KMS-11 (cell line): ENCODE measurements around the gene PTCD2.

Experiments
- H2AFZ ChIP-seq: fragments of 200-600 bp; sonication (generic); 2 replicates; pipeline ENCODE4 v1.6.1; 2016; ENCODE audit warnings: antibody characterized with exemption, mixed run types, low read depth
- H3K27ac ChIP-seq: fragments of 200-600 bp; sonication (generic); 2 replicates; pipeline ENCODE4 v1.6.1; 2016; ENCODE audit warnings: mild to moderate bottlenecking, mixed run types
- H3K27me3 ChIP-seq: fragments of 200-600 bp; sonication (generic); 2 replicates; pipeline ENCODE4 v1.6.1; 2017; ENCODE audit warnings: mild to moderate bottlenecking, low read depth, mixed run types, moderate library complexity; ENCODE audit not compliant: insufficient read depth
- H3K36me3 ChIP-seq: fragments of 200-600 bp; sonication (generic); 2 replicates; pipeline ENCODE4 v1.6.1; 2017; ENCODE audit warnings: mild to moderate bottlenecking, mixed run types; ENCODE audit not compliant: insufficient read depth
- H3K4me1 ChIP-seq: fragments of 200-600 bp; sonication (generic); 2 replicates; pipeline ENCODE4 v1.6.1; 2016; ENCODE audit warnings: mild to moderate bottlenecking, low read depth, mixed run types; ENCODE audit not compliant: poor library complexity, severe bottlenecking
- H3K4me2 ChIP-seq: fragments of 200-600 bp; sonication (generic); 2 replicates; pipeline ENCODE4 v1.7.0; 2016; ENCODE audit warnings: mild to moderate bottlenecking, mixed run types
- H3K4me3 ChIP-seq: fragments of 200-600 bp; sonication (generic); IDR thresholded peaks from 2 replicates; pipeline ENCODE4 v1.6.1; 2017; ENCODE audit warnings: low read depth, low read length, mixed read lengths; ENCODE audit not compliant: insufficient read depth
- H3K79me2 ChIP-seq: fragments of 200-600 bp; sonication (generic); 2 replicates; pipeline ENCODE4 v1.6.1; 2016; ENCODE audit warnings: low read depth, mixed run types; ENCODE audit not compliant: insufficient read depth
- H3K9ac ChIP-seq: fragments of 200-600 bp; sonication (generic); 2 replicates; pipeline ENCODE4 v1.6.1; 2016; ENCODE audit warnings: mild to moderate bottlenecking, mixed run types
- H4K20me1 ChIP-seq: fragments of 200-600 bp; sonication (generic); 2 replicates; pipeline ENCODE4 v1.6.1; 2016; ENCODE audit warnings: mild to moderate bottlenecking, mixed run types; ENCODE audit not compliant: insufficient read depth
- CTCF ChIP-seq: fragments of 200-600 bp; sonication (generic); conservative IDR thresholded peaks from 2 replicates; pipeline ENCODE4 v1.6.1; 2017; ENCODE audit warnings: low read depth, mild to moderate bottlenecking, antibody characterized with exemption, low read length, moderate library complexity, mixed read lengths

PTCD2 gene

GRCh38 chr5:72319976-72320752 lies at the start of gene PTCD2, which contains the start of gene MRPS27:
Gene PTCD2 (plus strand): TSS chr5:72320373. CDS start chr5:72320383, 10 bp downstream.
Gene MRPS27 (minus strand): TSS chr5:72320240. CDS start chr5:72320221, 19 bp downstream.
- Histone ChIP-seq H3K4me2 (peak within 1 kb of the TSS; percentile 58), H3K27ac (peak within 1 kb of the TSS; percentile 65), H3K9ac (peak within 1 kb of the TSS; percentile 81), H3K27me3 (no peaks in the 10 kb centered on the region), H3K79me2 (peaks cover 42% of the 10 kb centered on the region), H2AFZ (peak within 1 kb of the TSS; percentile 95), H3K4me1 (peaks cover 18% of the 10 kb centered on the region), H4K20me1 (no peaks in the 10 kb centered on the region), H3K4me3 (no peak within 1 kb of the TSS), H3K36me3 (peaks cover 4% of the 10 kb centered on the region; the same call in 1 of the 2 replicates)
- TF ChIP-seq CTCF, result no peak

DNA sequence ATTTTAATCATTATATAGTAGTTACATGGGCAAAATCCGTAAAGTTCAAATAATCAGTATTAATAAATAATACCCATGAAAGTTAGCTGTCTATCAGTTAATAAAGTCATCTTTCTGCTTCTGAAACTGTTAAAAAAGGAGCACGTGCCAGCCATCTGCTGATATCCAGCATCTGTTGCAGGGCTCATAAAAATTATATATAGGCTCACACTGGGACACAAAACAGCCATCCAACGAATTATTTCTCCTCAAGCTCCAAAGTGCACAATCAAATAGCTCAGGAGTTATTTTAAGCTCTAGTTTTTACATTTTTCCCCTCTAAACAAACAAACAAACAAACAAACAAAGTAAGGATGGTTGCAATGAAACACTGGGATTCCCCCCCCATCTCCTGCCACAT lies 48.5 kb upstream of the PTCD2 start:
- no peak overlapping the region for H3K4me3 ChIP-seq
- no peaks in the 10 kb centered on the region for H3K4me1 ChIP-seq
- peaks cover 8% of the 10 kb centered on the region; the same call in 1 of the 2 replicates for H3K79me2 ChIP-seq
- H3K9ac ChIP-seq, result no peak overlapping the region
- peaks cover 4% of the 10 kb centered on the region; the same call in 1 of the 2 replicates for H3K36me3 ChIP-seq
- H3K4me2 ChIP-seq, result no peak overlapping the region
- TF ChIP-seq CTCF, result no peak
- no peak overlapping the region for H3K27ac ChIP-seq
- H2AFZ ChIP-seq, result no peak overlapping the region
- H3K27me3 ChIP-seq, result no peaks in the 10 kb centered on the region
- H4K20me1 ChIP-seq, result no peaks in the 10 kb centered on the region

- H3K27ac ChIP-seq, result no peak overlapping the region
- no peaks in the 10 kb centered on the region for H3K4me1 ChIP-seq
- H3K27me3 ChIP-seq, result no peaks in the 10 kb centered on the region
- no peak for TF ChIP-seq CTCF
- no peak overlapping the region for H3K4me2 ChIP-seq
- peaks cover 8% of the 10 kb centered on the region; the same call in 1 of the 2 replicates for H3K79me2 ChIP-seq
- no peak overlapping the region for H3K9ac ChIP-seq
- no peak overlapping the region for H2AFZ ChIP-seq
- H3K36me3 ChIP-seq, result peaks cover 4% of the 10 kb centered on the region; the same call in 1 of the 2 replicates
- no peak overlapping the region for H3K4me3 ChIP-seq
- H4K20me1 ChIP-seq, result no peaks in the 10 kb centered on the region
Observed at GRCh38 chr5:72272398-72272797, 47.8 kb upstream of the PTCD2 start.

- no peak overlapping the region for H3K9ac ChIP-seq
- no peak overlapping the region for H2AFZ ChIP-seq
- peaks cover 4% of the 10 kb centered on the region; the same call in 1 of the 2 replicates for H3K36me3 ChIP-seq
- no peaks in the 10 kb centered on the region for H3K27me3 ChIP-seq
- H3K27ac ChIP-seq, result no peak overlapping the region
- H3K4me1 ChIP-seq, result no peaks in the 10 kb centered on the region
- no peak overlapping the region for H3K4me3 ChIP-seq
- TF ChIP-seq CTCF, result no peak
- H4K20me1 ChIP-seq, result no peaks in the 10 kb centered on the region
- H3K79me2 ChIP-seq, result peaks cover 8% of the 10 kb centered on the region; the same call in 1 of the 2 replicates
- no peak overlapping the region for H3K4me2 ChIP-seq
Observed at GRCh38 chr5:72273547-72273946, 46.6 kb upstream of the PTCD2 start.
